NCI-H69 (cell line): ENCODE measurements around the gene ROCK2.
A peak's percentile ranks its signal among the peaks of the same experiment; 100 is the strongest.
"Not testable (repeated sequence)": the region's sequence is repeated elsewhere in the genome, so short reads cannot be mapped to it uniquely, and the experiment has no call there.

Experiments
- DNase-seq: peaks from one replicate; lab custom pipeline; 2025; lab: John Stamatoyannopoulos, UW

The ROCK2 gene

GRCh38 chr2:11340717-11341116 is 3.7 kb downstream of the ROCK2 start:
- no peak for DNase-seq

- no peak for DNase-seq
Observed at GRCh38 chr2:11339508-11340083, 4.8 kb downstream of the ROCK2 start.

- DNase-seq, result no peak
Observed at GRCh38 chr2:11338580-11338979, 5.9 kb downstream of the ROCK2 start.

- DNase-seq, result no peak
Observed at GRCh38 chr2:11337909-11338308, 6.5 kb downstream of the ROCK2 start.

- no peak for DNase-seq
Observed at GRCh38 chr2:11336189-11336588, 8.2 kb downstream of the ROCK2 start.

- DNase-seq, result no peak
Observed at GRCh38 chr2:11333427-11334183, 10.8 kb downstream of the ROCK2 start.

GRCh38 chr2:11332596-11332995 is 11.8 kb downstream of the ROCK2 start:
- DNase-seq, result no peak

GRCh38 chr2:11330457-11331142 is 13.8 kb downstream of the ROCK2 start:
- no peak for DNase-seq

GRCh38 chr2:11329776-11330175 is 14.7 kb downstream of the ROCK2 start:
- no peak for DNase-seq

- DNase-seq, result not testable (repeated sequence)
Observed at GRCh38 chr2:11328522-11328921, 15.9 kb downstream of the ROCK2 start.

GRCh38 chr2:11327871-11328270 is 16.6 kb downstream of the ROCK2 start:
- no peak for DNase-seq

- DNase-seq, result no peak
Observed at GRCh38 chr2:11326677-11327211, 17.7 kb downstream of the ROCK2 start.

GRCh38 chr2:11325961-11326676 is 18.3 kb downstream of the ROCK2 start:
- no peak for DNase-seq

GRCh38 chr2:11321847-11322246 is 22.6 kb downstream of the ROCK2 start:
- no peak for DNase-seq

- peak; percentile 5 for DNase-seq
Observed at GRCh38 chr2:11320698-11321492, 23.5 kb downstream of the ROCK2 start.

GRCh38 chr2:11319939-11320338 is 24.5 kb downstream of the ROCK2 start:
- DNase-seq, result no peak

- no peak for DNase-seq
Observed at GRCh38 chr2:11315074-11315705, 29.2 kb downstream of the ROCK2 start.

GRCh38 chr2:11314487-11314886 is 29.9 kb downstream of the ROCK2 start:
- DNase-seq, result no peak

- no peak for DNase-seq
Observed at GRCh38 chr2:11312770-11313471, 31.5 kb downstream of the ROCK2 start.

GRCh38 chr2:11311543-11311942 is 32.9 kb downstream of the ROCK2 start:
- DNase-seq, result no peak
